H9 (cell line): ENCODE results near the gene NPHP4. TPM values are rescaled to one million over a fixed set of nuclear protein-coding genes. Genes with fewer than 3 reads are reported as not detected.

Experiments
- DNase-seq: peaks from one replicate; pipeline ENCODE4 v3.0.0-alpha.2; 2017
- H2AFZ ChIP-seq: one replicate; pipeline ENCODE4 v1.6.1; 2013; ENCODE audit warnings: mild to moderate bottlenecking, low read length, control low read depth, moderate library complexity
- H2AK5ac ChIP-seq: 2 replicates; pipeline ENCODE4 v1.6.1; 2013; ENCODE audit warnings: low read length, control low read depth, mixed read lengths; ENCODE audit not compliant: insufficient read length
- H2BK120ac ChIP-seq: one replicate; pipeline ENCODE4 v1.6.1; 2013; ENCODE audit warnings: low read depth, mild to moderate bottlenecking, low read length, control low read depth, inconsistent platforms; ENCODE audit not compliant: poor library complexity, severe bottlenecking
- H2BK12ac ChIP-seq: 2 replicates; pipeline ENCODE4 v1.6.1; 2013; ENCODE audit warnings: low read length, control low read depth, mixed read lengths, low read depth; ENCODE audit not compliant: insufficient read length
- H2BK15ac ChIP-seq: 2 replicates; pipeline ENCODE4 v1.6.1; 2013; ENCODE audit warnings: low read depth, low read length, control low read depth
- H2BK20ac ChIP-seq: one replicate; pipeline ENCODE4 v1.6.1; 2013; ENCODE audit warnings: low read depth, mild to moderate bottlenecking, low read length, control low read depth, inconsistent platforms; ENCODE audit not compliant: poor library complexity, severe bottlenecking
- H2BK5ac ChIP-seq: 2 replicates; pipeline ENCODE4 v1.6.1; 2013; ENCODE audit warnings: low read length, control low read depth, mixed read lengths; ENCODE audit not compliant: insufficient read length
- H3K14ac ChIP-seq: 2 replicates; pipeline ENCODE4 v1.6.1; 2013; ENCODE audit warnings: low read length, control low read depth; ENCODE audit not compliant: insufficient read depth
- H3K18ac ChIP-seq: 2 replicates; pipeline ENCODE4 v1.6.1; 2013; ENCODE audit warnings: low read depth, mild to moderate bottlenecking, mixed read lengths, low read length, control low read depth; ENCODE audit not compliant: insufficient read length
- H3K23ac ChIP-seq: 2 replicates; pipeline ENCODE4 v1.6.1; 2013; ENCODE audit warnings: low read length, control low read depth, mixed read lengths, low read depth; ENCODE audit not compliant: insufficient read length
- H3K23me2 ChIP-seq: 2 replicates; pipeline ENCODE4 v1.6.1; 2013; ENCODE audit warnings: low read depth, mild to moderate bottlenecking, mixed read lengths, low read length, control low read depth; ENCODE audit not compliant: insufficient read length, poor library complexity, severe bottlenecking
- H3K27ac ChIP-seq: 2 replicates; pipeline ENCODE4 v1.5.1; 2013; ENCODE audit warnings: low read length, control low read depth, mixed read lengths, low read depth; ENCODE audit not compliant: insufficient read length
- H3K27me3 ChIP-seq: 2 replicates; pipeline ENCODE4 v1.6.1; 2013; ENCODE audit warnings: low read length, control low read depth, inconsistent platforms; ENCODE audit not compliant: insufficient read depth
- H3K4ac ChIP-seq: 2 replicates; pipeline ENCODE4 v1.6.1; 2013; ENCODE audit warnings: low read depth, mild to moderate bottlenecking, control low read depth, inconsistent platforms, low read length, moderate library complexity
- H3K4me1 ChIP-seq: 2 replicates; pipeline ENCODE4 v1.6.1; 2013; ENCODE audit warnings: low read length, control low read depth, inconsistent platforms; ENCODE audit not compliant: insufficient read depth
- H3K4me2 ChIP-seq: 2 replicates; pipeline ENCODE4 v1.6.1; 2013; ENCODE audit warnings: low read length, control low read depth, mixed read lengths; ENCODE audit not compliant: insufficient read length, insufficient read depth
- H3K56ac ChIP-seq: 2 replicates; pipeline ENCODE4 v1.6.1; 2013; ENCODE audit warnings: low read depth, mild to moderate bottlenecking, mixed read lengths, low read length, control low read depth; ENCODE audit not compliant: insufficient read length
- H3K79me1 ChIP-seq: 2 replicates; pipeline ENCODE4 v1.6.1; 2013; ENCODE audit warnings: low read depth, mild to moderate bottlenecking, moderate library complexity, low read length, control low read depth, inconsistent platforms; ENCODE audit not compliant: insufficient read depth, poor library complexity, severe bottlenecking
- H3K79me2 ChIP-seq: 2 replicates; pipeline ENCODE4 v1.6.1; 2013; ENCODE audit warnings: low read length, control low read depth, inconsistent platforms; ENCODE audit not compliant: insufficient read depth
- H3K9ac ChIP-seq: 2 replicates; pipeline ENCODE4 v1.6.1; 2013; ENCODE audit warnings: low read length, control low read depth, mixed read lengths; ENCODE audit not compliant: insufficient read length; ENCODE audit errors: extremely low read depth
- H3K9me3 ChIP-seq: one replicate; pipeline ENCODE4 v1.6.1; 2013; ENCODE audit warnings: low read depth, low read length, inconsistent platforms; ENCODE audit not compliant: control insufficient read depth
- H3T11ph ChIP-seq: one replicate; pipeline ENCODE4 v1.6.1; 2013; ENCODE audit warnings: mild to moderate bottlenecking, low read length, control low read depth, inconsistent platforms
- H4K20me1 ChIP-seq: one replicate; pipeline ENCODE4 v1.6.1; 2013; ENCODE audit not compliant: control insufficient read depth, insufficient read length, insufficient read depth
- H4K5ac ChIP-seq: 2 replicates; pipeline ENCODE4 v1.6.1; 2013; ENCODE audit warnings: low read depth, mild to moderate bottlenecking, mixed read lengths, low read length, control low read depth; ENCODE audit not compliant: insufficient read length
- H4K8ac ChIP-seq: replicated peaks from 2 replicates; pipeline ENCODE4 v1.6.1; 2013; ENCODE audit warnings: low read length, control low read depth, mixed read lengths, low read depth; ENCODE audit not compliant: insufficient read length
- H4K91ac ChIP-seq: 2 replicates; pipeline ENCODE4 v1.6.1; 2013; ENCODE audit warnings: low read depth, mild to moderate bottlenecking, moderate library complexity, mixed read lengths, low read length, control low read depth; ENCODE audit not compliant: insufficient read length
- H3K27ac Mint-ChIP-seq, 3 experiments: 2 replicates in 2 of 3; 3 replicates in 1 of 3; pipeline ENCODE4 v1.8.0; 2020 to 2021; ENCODE audit warnings: mixed read lengths in 3 of 3, mild to moderate bottlenecking in 1 of 3, moderate library complexity in 1 of 3
- H3K27me3 Mint-ChIP-seq: 2 replicates; pipeline ENCODE4 v1.8.0; 2021; ENCODE audit warnings: low read depth, mild to moderate bottlenecking, moderate library complexity, mixed read lengths
- H3K36me3 Mint-ChIP-seq, 3 experiments: 2 replicates in 2 of 3; 3 replicates in 1 of 3; pipeline ENCODE4 v1.8.0; 2020 to 2021; ENCODE audit warnings: low read depth in 3 of 3, mixed read lengths in 3 of 3; ENCODE audit not compliant: insufficient read depth in 1 of 3
- H3K4me1 Mint-ChIP-seq, 2 experiments: 2 replicates each; pipeline ENCODE4 v1.8.0; 2020; ENCODE audit warnings: mixed read lengths in 2 of 2
- H3K4me3 Mint-ChIP-seq, 2 experiments: 2 replicates in 1 of 2; 3 replicates in 1 of 2; pipeline ENCODE4 v1.8.0; 2020 to 2021; ENCODE audit warnings: mild to moderate bottlenecking in 2 of 2, mixed read lengths in 2 of 2, moderate library complexity in 1 of 2
- H3K9me3 Mint-ChIP-seq, 2 experiments: 2 replicates in 1 of 2; 3 replicates in 1 of 2; pipeline ENCODE4 v1.8.0; 2020; ENCODE audit warnings: mild to moderate bottlenecking in 2 of 2, mixed read lengths in 2 of 2, moderate library complexity in 1 of 2
- CTCF ChIP-seq: fragments of 200-600 bp; sonication (generic); conservative IDR thresholded peaks from 3 replicates; pipeline ENCODE4 v1.8.0; 2021; ENCODE audit warnings: antibody characterized with exemption, mild to moderate bottlenecking
- WGBS: extraction: QIAGEN DNeasy Blood & Tissue Kit; methylation state at CpG from one replicate; pipeline ENCODE4 v1.1.7; 2013; ENCODE audit warnings: missing lambda C conversion rate, low lambda C conversion rate, mixed read lengths; ENCODE audit not compliant: insufficient read length; ENCODE audit errors: extremely low coverage; 5-methylcytosine and 5-hydroxymethylcytosine counted together
- total RNA-seq: library from RNA; stranded (reverse); gene quantifications from 2 replicates; pipeline ENCODE4 v1.2.1, GENCODE V29; 2021

Gene NPHP4
- total RNA-seq, 1 experiment from 2014 or later = 17.6 TPM

DNA sequence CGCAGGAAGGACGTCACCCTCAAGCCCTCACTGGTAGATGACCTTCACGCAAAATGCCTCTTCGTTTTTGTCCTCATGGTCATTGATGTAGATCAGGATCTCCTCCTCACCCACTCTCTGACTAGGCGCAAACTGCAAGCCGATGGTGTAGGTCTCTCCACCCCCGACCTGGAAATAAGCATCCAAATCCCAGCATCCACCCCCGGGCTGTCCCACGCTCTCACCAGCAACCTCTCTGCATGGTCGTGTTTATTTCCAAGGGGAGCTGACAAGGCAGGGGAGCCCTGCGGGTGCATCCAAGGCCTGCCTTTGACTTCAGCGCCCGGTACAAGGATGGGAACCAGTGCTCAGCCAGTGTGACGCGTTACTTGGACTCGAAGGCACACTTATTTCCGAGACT, 129.0 kb downstream of the NPHP4 start:
- H3K4me1 Mint-ChIP-seq = peaks cover 3 to 6% of the 10 kb centered on the region in 2 experiments; a peak in 2 of 4 replicates
- no peak overlapping the region for H2BK20ac ChIP-seq
- H3K23ac ChIP-seq = no peak overlapping the region
- H2BK5ac ChIP-seq = no peak overlapping the region
- H4K20me1 ChIP-seq = no peaks in the 10 kb centered on the region
- H3K9me3 ChIP-seq = no peaks in the 10 kb centered on the region
- H3K79me2 ChIP-seq = no peaks in the 10 kb centered on the region
- H3K14ac ChIP-seq = no peak overlapping the region
- no peak overlapping the region for H2BK120ac ChIP-seq
- no peak for DNase-seq
- H3K79me1 ChIP-seq = no peaks in the 10 kb centered on the region
- H2BK12ac ChIP-seq = no peak overlapping the region
- WGBS = no CpG with 5 or more reads among the region's 17 CpGs
- H3K18ac ChIP-seq = no peak overlapping the region
- H3K27me3 Mint-ChIP-seq = no peaks in the 10 kb centered on the region
- H4K8ac ChIP-seq = no peak overlapping the region
- H4K5ac ChIP-seq = no peak overlapping the region
- no peak overlapping the region for H2AFZ ChIP-seq
- H4K91ac ChIP-seq = no peak overlapping the region
- H3K27me3 ChIP-seq = no peaks in the 10 kb centered on the region
- no peaks in the 10 kb centered on the region for H3K4me1 ChIP-seq
- peak overlapping the region in 1 of 3 experiments; percentile 70; a peak in 1 of 7 replicates for H3K27ac Mint-ChIP-seq
- no peak overlapping the region for H2BK15ac ChIP-seq
- H3K4ac ChIP-seq = no peak overlapping the region
- no peak overlapping the region for H3K27ac ChIP-seq
- no peaks in the 10 kb centered on the region for H3K23me2 ChIP-seq
- H3K4me2 ChIP-seq = no peak overlapping the region
- no peak overlapping the region for H3K4me3 Mint-ChIP-seq
- H2AK5ac ChIP-seq = no peak overlapping the region
- no peak overlapping the region for H3K56ac ChIP-seq
- no peak overlapping the region for H3K9ac ChIP-seq
- no peak for TF ChIP-seq CTCF
- H3K9me3 Mint-ChIP-seq = 0 out of 5 replicates have a peak, but pooled peaks cover 0 to under 1% of the 10 kb centered on the region in 2 experiments
- H3T11ph ChIP-seq = no peak overlapping the region
- peaks cover 7 to 23% (median 8%) of the 10 kb centered on the region in 3 experiments for H3K36me3 Mint-ChIP-seq
